ENCODE data around the gene TEX28. TPM values are rescaled to one million over a fixed set of nuclear protein-coding genes. Genes with fewer than 3 reads are reported as not detected.

TEX28 gene
- total RNA-seq, 4 donors from 2014 or later = not detected

- DNase-seq (ENCODE audit: low spot score) (no peak), ATAC-seq (ENCODE audit: low FRiP score) (no peak)
- TF ChIP-seq, protein P1, sequence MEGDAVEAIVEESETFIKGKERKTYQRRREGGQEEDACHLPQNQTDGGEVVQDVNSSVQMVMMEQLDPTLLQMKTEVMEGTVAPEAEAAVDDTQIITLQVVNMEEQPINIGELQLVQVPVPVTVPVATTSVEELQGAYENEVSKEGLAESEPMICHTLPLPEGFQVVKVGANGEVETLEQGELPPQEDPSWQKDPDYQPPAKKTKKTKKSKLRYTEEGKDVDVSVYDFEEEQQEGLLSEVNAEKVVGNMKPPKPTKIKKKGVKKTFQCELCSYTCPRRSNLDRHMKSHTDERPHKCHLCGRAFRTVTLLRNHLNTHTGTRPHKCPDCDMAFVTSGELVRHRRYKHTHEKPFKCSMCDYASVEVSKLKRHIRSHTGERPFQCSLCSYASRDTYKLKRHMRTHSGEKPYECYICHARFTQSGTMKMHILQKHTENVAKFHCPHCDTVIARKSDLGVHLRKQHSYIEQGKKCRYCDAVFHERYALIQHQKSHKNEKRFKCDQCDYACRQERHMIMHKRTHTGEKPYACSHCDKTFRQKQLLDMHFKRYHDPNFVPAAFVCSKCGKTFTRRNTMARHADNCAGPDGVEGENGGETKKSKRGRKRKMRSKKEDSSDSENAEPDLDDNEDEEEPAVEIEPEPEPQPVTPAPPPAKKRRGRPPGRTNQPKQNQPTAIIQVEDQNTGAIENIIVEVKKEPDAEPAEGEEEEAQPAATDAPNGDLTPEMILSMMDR (IDR thresholded peaks at IDR 0.05) = no peak
Observed at GRCh38 chrX:154329294-154329693, 34.4 kb upstream of the TEX28 start.

DNA sequence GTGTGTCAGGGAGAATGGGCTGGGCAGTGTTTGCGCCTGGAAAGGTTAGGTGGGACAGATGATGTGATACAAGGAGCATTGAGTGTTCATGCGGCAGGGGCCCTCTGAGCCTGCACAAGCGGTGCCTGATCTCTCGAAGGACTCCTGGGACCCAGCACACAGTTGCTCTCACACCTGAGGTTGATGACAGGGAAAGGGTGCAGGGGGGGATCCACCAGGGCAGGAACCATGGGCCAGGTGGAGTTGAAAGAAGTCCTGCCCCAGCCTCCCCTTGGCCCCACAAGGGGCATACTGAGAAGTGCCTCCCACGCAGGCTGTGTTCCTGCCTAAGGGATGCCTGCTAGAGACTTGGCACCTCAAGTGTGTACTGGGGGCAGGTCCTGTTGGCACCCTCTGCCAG, 33.7 kb upstream of the TEX28 start:
- TF ChIP-seq, protein P1 (IDR thresholded peaks at IDR 0.05) = no peak
- DNase-seq (ENCODE audit: low spot score) (no peak), ATAC-seq (ENCODE audit: low FRiP score) (no peak)

DNA sequence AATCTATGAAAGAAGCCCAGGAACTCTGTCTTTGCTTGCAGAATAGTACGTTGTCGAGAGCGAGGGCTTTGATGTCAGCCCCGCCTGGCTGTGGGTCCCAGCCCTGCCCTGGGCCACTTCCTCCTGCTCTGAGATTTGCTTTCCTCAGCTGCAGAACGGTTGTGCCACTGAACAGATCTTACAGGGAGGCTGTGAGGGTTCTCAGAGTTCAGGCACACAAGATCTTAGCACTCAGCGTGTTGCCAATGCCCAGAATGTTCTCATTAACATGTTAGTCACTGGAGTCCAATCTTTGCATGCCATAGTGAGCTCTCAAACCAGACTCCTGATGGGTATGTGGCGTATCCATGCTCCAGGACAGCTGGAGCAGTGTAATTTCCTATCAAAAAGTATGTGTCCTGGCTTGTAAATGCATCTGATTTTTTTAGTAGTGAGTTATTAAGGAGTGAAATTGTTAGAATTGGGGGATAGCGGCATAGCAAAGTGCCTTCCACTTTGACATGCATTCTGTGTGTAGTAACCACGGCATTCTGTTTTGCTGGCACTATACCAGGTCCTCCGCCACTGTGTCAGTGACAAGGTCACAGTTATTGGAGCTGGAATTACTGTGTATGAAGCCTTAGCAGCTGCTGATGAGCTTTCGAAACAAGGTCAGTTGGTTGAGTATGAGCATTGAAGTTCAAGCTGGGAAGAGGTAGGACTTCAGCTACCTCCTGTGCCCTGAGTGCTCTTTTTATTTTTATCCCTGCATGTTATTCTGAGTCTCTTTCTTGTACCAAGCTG, 32.3 kb upstream of the TEX28 start:
- DNase-seq (ENCODE audit: low spot score) (no peak), ATAC-seq (ENCODE audit: low FRiP score) (no peak)
- TF ChIP-seq, protein P1 (IDR thresholded peaks at IDR 0.05) = no peak

DNA sequence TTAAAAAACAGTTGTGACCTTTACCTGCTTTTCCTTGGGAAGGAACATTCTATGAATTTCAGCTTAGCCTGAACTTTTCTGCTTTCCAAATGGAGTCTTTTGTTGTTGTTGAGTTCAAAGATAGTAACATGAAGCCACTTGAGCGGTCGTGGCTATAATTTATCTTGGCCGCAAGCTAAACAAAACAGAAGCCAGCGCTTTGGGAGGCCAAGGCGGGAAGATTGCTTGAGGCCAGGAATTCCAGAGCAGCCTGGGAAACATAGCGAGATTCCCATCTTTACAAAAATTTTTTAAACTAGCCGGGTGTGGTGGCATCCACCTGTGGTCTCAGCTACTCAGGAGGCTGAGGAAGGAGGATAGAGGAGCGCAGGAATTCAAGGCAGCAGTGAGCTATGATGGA, 30.6 kb upstream of the TEX28 start:
- ATAC-seq (ENCODE audit: low FRiP score) (no peak), DNase-seq (ENCODE audit: low spot score) (no peak)
- TF ChIP-seq, protein P1 (IDR thresholded peaks at IDR 0.05) = no peak

DNA sequence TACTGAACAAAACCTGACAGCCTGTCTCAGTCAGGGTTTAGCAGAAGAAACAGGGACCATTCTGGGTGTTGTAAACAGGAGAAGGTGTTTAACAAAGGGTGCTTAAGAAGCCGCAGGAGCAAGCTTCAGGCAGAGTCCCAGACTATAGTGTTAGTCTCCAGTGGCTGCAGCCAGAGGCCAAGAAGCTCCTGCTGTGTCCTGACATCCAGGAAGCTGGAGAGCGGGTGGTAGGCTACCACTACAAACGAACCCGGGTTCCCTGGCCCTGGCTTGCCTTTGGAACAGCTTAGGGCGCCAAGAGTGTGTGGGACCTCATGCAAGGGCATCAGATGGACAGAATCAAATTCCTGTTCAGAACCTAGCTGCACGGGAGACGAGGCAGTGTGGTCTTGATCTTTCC, 28.6 kb upstream of the TEX28 start:
- TF ChIP-seq, protein P1 (IDR thresholded peaks at IDR 0.05) = no peak
- ATAC-seq (ENCODE audit: low FRiP score) = no peak
- no peak for DNase-seq (ENCODE audit: low spot score)

- DNase-seq (ENCODE audit: low spot score) (no peak), ATAC-seq (ENCODE audit: low FRiP score) (no peak)
- TF ChIP-seq, protein P1 (IDR thresholded peaks at IDR 0.05) = no peak
Observed at GRCh38 chrX:154322890-154323289, 28.0 kb upstream of the TEX28 start.

GRCh38 chrX:154321594-154321993, 26.7 kb upstream of the TEX28 start:
- DNase-seq (ENCODE audit: low spot score) (no peak), ATAC-seq (ENCODE audit: low FRiP score) (no peak)
- TF ChIP-seq, protein P1 (IDR thresholded peaks at IDR 0.05) = no peak

Measured in omental fat pad (tissue), 4 donors.